T1000 (cell line): Measurements from ENCODE around the gene WDR46.
A peak's percentile ranks its signal among the peaks of the same experiment; 100 is the strongest.
"Not testable (repeated sequence)": the region's sequence is repeated elsewhere in the genome, so short reads cannot be mapped to it uniquely, and the experiment has no call there.

ENCODE experiments used
- DNase-seq: peaks from one replicate; lab custom pipeline; 2025; ENCODE audit warnings: mixed read lengths; lab: John Stamatoyannopoulos, UW

Gene WDR46

GRCh38 chr6:33288141-33288920 lies 708 bp downstream of the WDR46 start:
- DNase-seq = no peak

- DNase-seq = no peak
Observed at GRCh38 chr6:33286946-33287914, 1.8 kb downstream of the WDR46 start.

GRCh38 chr6:33285214-33285613 lies 3.8 kb downstream of the WDR46 start:
- not testable (repeated sequence) for DNase-seq

- DNase-seq = no peak
Observed at GRCh38 chr6:33280539-33280938, 8.5 kb downstream of the WDR46 start.

GRCh38 chr6:33279971-33280511 lies 9.0 kb downstream of the WDR46 start:
- peak; percentile 32 for DNase-seq

GRCh38 chr6:33279257-33279695 lies 9.8 kb downstream of the WDR46 start:
- DNase-seq = no peak

GRCh38 chr6:33278810-33279209 lies 10.2 kb downstream of the WDR46 start:
- no peak for DNase-seq

- no peak for DNase-seq
Observed at GRCh38 chr6:33278392-33278741, 10.7 kb downstream of the WDR46 start.

GRCh38 chr6:33277663-33278391 lies 11.2 kb downstream of the WDR46 start:
- DNase-seq = no peak

GRCh38 chr6:33276864-33277662 lies 12.0 kb downstream of the WDR46 start, which contains the start of gene B3GALT4:
Gene B3GALT4 (plus strand): TSS chr6:33277123. CDS start chr6:33277420, 297 bp downstream.
- peak; percentile 47 for DNase-seq

GRCh38 chr6:33276581-33276863 lies 12.5 kb downstream of the WDR46 start:
- no peak for DNase-seq

GRCh38 chr6:33275795-33276580 lies 13.1 kb downstream of the WDR46 start:
- DNase-seq = not testable (repeated sequence)

GRCh38 chr6:33273924-33274902 lies 14.8 kb downstream of the WDR46 start:
- no peak for DNase-seq

- DNase-seq = no peak
Observed at GRCh38 chr6:33273129-33273923, 15.7 kb downstream of the WDR46 start.

- no peak for DNase-seq
Observed at GRCh38 chr6:33272275-33273128, 16.5 kb downstream of the WDR46 start.

GRCh38 chr6:33271468-33272274 lies 17.4 kb downstream of the WDR46 start, which contains the start of the genes RPS18 and VPS52:
Gene RPS18 (plus strand): TSS chr6:33272075. CDS start chr6:33272120, 45 bp downstream.
Gene VPS52 (minus strand): TSS chr6:33271876. CDS start chr6:33271675, 201 bp downstream.
- DNase-seq = peak; percentile 93
